GM18907 (cell line): ENCODE measurements around the gene NAALADL2.
"Not testable (repeated sequence)": the region's sequence is repeated elsewhere in the genome, so short reads cannot be mapped to it uniquely, and the experiment has no call there.

Experiments used
- ATAC-seq: cut with Tn5 transposase; IDR thresholded peaks from one replicate; pipeline ENCODE4 v1.9.1; 2021; ENCODE audit warnings: mild to moderate bottlenecking, moderate library complexity; ENCODE audit not compliant: unreplicated experiment

Gene NAALADL2

DNA sequence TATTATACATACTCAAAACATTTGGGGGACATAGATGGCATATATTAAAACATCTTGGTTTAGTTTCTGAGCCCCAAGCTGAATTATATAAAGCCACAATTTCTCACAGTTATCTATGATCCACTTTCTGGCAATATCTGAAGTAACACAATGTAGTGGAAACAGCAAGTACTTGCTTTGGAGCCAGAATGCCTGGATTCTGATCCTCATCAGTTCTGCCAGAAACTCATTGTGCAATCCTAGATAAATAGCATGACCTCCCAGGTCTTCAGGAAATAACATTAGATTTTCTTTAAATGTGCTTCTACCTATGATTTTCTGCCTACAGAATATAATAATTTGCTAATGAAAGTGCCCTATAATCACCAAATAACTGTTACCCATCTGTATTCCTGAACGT, 544.9 kb downstream of the NAALADL2 start:
- ATAC-seq: no peak

DNA sequence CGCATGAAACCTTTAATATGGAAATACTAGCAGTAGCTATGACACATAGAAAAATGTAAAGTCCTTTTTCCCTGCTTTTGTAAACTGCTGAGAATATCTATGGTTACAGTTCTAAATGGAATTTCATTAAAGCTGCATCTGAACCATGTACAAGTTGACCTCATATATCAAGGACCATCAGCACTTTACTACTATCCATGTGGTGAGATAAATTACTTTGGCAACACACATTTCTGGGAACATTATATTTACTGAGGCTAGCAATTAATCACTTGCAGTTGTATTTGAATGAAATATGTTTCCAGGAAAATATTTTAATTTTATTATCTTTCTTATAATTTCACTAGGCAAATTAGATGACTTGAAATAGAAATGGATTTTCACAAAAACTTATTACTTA, 545.5 kb downstream of the NAALADL2 start:
- no peak for ATAC-seq

DNA sequence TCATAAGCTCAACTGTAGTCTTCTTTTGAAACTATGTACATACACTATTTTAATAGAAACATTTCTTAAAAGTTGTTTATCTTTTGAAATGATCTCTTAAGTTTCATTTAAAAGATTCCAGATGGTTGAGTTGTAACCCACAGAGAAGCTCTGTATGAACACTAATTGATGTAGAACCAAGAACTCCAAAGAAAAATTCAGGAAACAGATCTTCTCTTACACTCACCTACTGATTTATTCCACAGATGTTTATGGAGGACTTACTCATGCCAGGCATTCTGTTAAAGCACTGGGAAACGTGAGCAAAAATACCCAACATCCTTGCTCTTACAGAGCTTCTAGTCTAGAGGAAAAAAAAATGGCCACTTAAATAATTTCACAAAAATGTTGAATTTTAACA, 551.1 kb downstream of the NAALADL2 start:
- ATAC-seq: no peak

DNA sequence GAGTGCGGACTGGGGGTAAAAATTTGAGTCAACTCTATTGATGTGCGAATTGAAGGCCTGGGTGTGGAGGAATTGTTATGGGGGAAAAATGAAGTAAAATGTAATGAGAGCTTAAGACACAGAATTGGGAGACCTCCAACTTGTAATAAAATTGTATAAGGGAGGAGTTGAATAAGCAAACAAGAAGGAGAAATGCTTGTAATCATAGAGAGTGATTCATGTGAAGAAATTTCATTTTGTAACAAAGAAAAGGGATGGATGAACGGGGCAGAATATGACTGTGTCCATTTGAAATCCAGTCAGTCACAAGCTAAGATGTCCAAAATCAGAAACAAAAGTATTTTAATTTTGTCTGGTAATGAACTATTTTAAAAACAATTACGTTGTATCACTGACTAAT, 552.3 kb downstream of the NAALADL2 start:
- no peak for ATAC-seq

DNA sequence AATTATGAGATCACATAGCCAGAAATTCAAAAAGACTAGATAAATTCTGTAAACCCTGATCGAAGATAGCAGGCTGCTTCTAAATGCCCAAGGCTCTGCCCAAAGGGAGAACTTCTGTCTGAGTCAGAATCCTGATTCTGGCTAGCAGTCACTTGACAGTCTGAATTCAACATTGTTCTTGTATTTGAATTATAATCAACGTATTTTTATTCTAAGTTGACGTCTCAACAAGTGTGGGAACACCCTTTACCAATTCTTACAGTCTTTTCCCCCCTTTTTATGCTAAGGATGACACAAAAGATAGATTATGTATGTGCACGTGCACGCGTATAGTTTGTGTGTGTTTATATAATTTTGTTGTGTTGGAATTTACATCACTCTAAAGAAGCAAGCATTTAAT, 552.8 kb downstream of the NAALADL2 start:
- ATAC-seq: no peak

DNA sequence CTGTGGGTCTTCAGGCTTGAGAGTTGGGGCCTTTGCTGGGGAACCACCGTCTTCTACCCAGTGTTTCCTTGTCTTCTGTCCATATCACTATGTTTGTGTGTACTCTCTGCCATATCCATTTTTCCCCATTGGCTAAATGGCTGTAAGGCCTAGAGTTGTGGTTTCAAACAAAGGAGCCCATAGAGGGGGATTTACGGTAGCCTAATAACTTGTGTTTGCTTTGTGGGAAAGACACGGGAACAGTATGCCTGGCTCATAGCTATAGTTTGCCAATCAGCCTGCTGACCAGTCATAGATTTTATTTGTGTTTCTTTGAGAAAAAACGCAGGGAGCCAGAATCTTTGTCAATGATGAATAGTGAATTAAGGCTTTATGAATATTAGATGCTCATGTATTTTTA, 554.8 kb downstream of the NAALADL2 start:
- ATAC-seq: no peak

DNA sequence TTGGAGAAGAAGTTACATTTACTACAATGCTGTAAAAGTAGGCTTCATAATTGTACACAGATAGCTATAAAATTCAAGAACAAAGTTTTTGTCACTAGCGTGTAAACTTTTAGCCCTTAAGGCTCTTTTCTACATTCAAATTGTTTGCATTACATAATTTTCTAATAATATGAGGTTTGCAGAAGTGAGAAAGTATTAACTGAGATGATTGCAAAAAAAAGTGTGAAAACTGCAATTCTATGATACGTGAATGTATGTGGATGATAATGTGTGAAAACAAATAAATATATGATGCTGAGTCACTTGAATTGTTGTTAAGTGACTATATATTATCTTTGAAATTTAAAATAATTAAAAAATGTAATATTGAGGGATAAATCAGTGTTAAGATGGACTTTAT, 557.5 kb downstream of the NAALADL2 start:
- no peak for ATAC-seq

DNA sequence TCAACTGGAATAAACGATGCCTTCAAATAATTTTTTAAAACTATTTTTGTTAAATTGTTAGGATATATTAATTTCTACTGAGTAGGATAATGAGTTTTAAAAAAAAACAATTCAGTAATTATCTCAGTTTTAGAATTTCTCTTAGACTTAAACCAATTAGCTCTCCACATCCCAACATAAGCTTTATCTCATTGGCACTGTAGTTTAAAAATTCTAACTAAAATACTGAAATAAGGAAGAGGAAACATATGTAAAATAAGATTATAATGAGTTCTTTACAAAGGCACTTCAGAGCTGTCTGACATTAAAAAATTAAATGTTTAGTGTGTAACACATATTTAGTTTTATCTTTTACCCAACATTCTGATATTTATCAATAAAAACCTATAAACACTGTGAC, 558.3 kb downstream of the NAALADL2 start:
- ATAC-seq: no peak

DNA sequence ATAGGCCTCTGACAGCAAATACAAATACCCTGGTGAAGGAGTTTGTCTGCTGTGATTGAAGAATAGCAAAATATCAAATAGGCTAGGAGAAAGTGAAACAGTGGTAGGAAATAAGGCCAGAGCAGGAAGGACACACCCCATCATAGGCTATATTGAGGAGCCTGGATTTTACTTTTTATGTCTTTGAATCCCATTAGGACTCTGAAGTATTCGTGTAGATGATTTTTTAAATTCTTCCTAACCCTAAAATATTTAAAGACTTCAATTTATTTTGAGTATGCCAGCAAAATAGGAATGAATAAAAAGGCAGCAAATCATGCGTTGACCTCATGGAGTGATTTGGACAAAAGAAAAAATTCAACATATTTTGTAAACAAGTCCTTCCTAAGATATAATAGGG, 562.8 kb downstream of the NAALADL2 start:
- ATAC-seq: no peak

DNA sequence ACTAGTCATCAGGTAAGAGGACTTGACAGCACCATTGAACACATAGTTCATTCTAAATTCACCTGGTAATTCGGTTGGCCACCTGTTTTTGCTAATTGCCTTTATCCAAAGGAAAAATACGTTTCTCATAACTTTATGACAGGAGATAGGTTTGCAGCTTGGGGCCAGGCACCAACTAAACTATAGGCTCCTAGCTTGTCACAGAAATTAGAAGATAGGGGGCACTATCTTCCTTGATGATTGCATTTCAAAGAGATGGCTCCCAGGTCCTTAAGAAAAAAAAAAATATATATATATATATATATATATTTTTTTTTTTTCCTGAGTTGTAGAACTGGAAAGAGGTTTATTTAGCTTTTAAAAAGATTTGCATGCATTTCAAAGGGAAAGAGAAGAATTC, 563.6 kb downstream of the NAALADL2 start:
- no peak for ATAC-seq

DNA sequence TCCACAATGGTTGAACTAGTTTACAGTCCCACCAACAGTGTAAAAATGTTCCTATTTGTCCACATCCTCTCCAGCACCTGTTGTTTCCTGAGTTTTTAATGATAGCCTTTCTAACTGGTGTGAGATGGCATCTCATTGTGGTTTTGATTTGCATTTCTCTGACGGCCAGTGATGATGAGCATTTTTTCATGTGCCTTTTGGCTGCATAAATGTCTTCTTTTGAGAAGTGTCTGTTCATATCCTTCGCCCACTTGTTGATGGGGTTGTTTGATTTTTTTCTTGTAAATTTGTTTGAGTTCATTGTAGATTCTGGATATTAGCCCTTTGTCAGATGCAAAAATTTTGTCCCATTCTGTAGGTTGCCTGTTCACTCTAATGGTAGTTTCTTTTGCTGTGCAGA, 564.7 kb downstream of the NAALADL2 start:
- not testable (repeated sequence) for ATAC-seq

DNA sequence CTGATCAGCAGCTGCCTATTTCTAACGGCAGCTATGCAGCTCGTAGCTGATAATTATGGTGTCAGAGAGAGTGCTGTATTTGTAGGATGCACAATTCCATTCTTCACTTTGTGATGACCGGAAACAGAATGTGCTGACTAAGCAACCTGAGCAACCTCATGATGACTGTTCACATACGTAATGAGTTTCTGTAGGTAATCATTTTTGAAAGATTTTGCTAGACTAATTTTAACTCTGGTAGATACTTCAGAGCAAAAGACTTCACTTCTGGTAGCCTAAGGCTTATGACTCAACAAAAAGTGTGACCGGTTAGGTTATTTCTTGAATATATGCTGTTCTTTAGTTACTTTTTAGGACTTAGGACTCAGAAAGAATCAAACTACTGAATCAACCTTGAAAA, 567.7 kb downstream of the NAALADL2 start:
- no peak for ATAC-seq

DNA sequence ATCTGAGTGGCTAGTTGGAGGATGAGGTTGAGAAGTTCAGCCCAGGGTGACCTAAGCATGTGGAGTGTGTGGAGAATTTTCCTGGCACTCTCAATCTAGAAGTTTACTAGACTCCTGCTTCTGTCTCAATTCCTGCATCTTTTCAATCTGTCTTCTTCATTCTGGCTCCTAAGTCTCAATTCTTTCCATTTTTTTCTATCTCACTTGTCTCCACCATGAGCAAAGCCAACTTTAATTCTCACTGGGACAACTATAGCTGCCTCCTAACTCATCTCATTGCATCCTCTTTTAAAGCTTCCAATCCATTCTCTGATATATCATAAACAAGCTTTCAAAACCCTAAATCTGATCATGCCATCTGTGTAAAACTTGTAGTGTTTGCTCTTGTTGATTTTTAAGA, 569.3 kb downstream of the NAALADL2 start:
- ATAC-seq: no peak

DNA sequence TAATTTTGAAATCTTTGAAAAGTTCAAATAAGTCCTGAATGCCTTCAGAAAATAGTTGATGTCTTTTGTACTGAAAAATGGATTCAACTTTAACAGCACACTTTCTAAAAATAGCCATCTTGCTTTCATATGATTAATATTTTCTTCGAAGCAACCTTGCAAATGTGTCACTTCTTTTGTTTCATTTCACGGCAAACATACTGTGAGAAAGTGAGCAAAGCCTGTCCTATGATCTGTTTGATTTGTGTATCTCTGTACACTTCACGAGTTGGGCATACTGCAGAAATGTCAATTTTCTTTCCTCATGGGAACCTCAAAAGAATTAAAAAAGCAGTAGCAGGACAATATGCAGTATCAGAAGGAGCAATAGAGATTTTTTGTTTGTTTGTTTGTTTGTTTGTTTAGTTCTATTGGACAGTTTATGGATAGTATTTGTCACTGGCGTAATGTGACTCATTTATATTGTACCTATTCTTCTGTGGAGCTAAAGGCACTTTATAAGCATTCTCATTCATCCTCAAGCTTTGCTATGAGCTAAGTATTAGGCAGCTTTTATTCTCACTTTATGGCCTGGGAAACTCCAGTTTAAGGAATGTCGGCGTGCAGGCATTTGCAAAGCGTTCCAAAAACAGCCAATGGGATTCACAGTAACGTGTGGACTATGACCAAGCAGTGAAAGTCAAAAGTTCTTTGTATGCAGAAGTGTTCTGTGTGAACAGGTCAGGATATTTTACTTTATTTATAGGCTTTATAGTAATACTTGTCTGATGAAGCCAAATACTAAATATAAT, 572.0 kb downstream of the NAALADL2 start:
- no peak for ATAC-seq

DNA sequence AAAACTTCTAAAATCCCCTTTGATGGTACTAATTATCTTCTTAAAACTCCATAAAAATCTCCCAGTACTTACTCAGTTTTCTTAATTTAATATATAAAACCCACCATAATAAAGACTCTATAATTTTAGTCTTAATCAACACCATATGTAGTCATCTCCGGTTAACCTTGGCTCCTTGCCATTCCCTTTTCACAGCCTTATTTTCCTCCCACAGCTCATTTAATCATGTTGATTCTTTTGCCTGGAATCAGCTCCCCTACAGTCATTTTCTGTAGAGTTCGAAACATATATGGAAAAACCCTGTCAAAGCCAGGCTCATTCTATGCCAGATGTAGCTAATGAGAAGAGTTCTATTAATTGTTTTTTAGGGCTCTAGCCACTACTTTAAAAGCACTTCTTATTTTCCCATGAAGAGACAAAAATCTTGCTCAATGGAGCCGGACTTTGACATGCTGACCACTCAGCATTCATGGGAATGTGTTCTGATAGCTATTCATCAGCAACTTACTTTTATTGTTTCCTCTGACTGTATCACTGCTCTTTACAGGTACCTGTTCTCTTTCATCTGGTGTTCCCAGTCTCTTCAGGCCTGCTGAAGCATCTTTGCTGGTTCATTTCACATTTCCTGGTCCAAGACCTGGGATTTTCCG, 573.4 kb downstream of the NAALADL2 start:
- ATAC-seq: no peak

DNA sequence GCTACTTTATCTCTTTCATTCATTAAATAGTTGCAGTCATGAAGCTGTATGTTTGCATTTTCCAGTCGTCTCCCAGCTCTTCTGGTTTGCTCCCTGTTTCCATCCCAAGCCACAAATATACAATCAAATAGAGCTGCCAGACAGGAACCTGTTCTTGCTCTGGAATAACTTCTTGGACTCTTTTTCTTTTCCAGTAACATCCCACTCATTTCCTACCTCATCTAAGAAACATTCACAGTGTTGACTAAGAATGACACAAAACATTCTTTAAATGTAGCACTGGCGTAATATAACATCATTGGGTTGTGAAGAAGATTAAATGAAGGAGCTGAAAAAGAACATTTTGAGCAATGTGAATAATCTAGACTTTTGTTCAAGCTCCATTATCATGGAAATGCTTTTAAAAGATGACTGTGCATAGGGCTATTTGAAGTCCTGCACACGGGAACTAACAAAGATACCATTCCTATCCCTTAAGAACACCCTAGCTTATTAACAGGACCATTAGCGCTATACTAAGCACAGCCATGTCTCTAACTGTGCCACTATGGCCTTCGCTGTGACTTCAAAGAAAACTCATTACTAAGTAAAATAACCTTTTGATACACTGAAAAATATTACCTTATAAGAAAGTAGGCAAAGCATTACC, 574.0 kb downstream of the NAALADL2 start:
- ATAC-seq: no peak

DNA sequence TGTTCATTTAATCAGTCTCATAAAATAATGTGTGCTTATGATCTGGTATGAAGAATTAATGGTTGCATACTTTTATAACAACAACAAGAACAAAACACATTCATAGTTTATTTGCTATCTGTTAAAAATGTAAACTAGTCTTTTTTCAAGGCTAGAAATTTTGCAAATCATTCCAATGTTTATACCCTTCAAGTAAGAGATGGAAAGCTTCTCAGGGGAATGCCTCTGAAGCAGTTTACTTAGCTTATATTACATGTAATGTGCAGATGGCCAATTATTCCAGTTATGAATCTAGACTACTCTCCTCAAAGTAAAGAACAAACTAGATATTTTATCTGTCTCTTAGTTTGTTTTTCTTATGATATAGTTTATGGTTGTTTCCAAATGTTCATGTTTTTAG, 575.4 kb downstream of the NAALADL2 start:
- no peak for ATAC-seq

DNA sequence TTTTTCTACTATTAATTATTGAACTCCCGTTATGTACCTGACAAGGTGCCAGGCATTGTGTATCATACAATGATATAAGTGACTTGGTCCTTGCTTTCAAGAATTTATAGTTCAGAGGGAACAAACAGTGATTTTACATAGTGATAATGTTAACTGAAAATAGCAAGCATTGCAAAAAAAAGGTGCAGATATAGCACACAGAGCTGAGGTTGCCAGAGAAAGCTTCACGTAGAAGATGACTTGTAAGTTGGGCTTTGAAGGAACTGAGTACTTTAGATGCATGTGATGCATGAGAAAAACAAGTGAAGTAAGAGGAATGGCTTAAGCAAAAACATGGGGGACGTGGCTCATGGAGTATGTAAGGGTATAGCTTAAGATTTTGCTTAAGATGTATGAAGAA, 584.5 kb downstream of the NAALADL2 start:
- no peak for ATAC-seq

DNA sequence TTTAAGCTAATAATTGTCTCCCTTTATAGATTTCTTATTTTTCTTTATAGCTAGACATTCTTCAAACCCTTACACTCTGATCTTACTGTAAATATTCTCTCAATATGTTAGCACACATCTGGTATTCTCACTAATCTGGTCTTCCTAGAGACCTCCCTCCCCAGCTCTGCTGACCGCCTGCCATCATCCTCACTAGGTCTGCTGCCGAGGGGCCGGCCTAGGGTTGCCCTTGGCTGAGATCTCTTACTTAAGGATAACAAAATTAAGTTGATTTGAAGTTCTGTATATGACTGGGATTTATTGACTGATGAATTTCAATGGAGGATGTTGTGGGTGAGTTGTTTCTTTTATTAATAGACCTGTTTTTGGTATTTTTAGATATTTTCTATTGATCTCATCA, 586.6 kb downstream of the NAALADL2 start:
- ATAC-seq: no peak

DNA sequence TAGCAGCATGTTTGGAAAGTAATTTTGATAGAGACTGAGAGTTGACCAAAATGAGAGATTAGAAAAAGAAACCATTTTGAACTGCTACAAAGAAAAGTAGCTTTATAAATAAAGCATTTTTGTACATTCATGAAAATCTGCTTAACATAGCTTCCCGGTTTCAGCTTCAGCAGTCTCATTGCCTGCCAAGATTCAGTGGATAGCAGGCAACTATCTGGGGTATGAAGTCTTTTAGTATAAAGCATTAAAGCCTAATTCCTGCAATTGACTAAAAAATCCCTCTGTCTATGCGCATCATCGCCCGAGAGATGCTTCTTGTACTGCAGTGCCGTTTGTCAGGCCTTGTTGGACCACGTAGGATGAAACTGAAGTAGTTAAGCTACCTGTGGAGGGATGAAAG, 588.4 kb downstream of the NAALADL2 start:
- ATAC-seq: no peak

DNA sequence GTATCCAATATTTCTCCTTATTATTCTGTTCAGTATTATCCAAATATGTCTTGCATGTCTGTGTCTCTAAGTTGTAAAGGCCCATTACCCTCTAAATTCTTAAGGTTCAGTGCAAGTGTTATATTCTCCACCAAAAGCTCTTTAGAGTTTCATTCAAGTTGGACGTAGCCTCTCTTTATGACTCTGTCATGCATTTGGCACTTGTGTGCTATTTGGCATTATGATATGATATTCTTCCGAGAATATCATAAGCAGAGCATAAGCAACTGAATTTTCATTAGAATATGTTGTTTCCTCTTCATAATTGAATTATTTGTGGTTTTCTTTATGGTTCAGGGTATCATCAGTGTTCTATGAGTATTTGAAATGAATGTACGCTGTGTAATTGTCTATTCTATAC, 594.2 kb downstream of the NAALADL2 start:
- no peak for ATAC-seq

DNA sequence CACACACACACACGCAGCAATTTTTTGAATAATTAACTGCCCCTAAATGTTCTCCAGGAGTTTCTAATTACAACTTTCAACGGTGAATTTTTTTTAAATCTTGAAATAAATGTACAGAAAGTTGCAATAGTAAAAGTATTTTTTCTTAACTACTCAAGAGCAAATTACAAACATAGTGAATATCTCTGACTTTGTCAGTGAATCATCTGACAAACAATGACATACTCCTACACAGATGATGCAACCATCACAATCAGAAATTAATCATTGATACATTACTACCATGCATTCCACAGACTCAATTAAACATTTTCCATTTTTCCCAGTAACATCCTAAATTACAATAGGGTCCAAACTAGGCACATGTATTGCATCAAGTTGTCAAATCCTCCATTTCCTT, 597.3 kb downstream of the NAALADL2 start:
- ATAC-seq: no peak
